SK-N-MC (cell line): Measurements from ENCODE around the gene CHMP3.

Experiments
- EZH2 ChIP-seq: fragments of 200-600 bp; sonication (generic); IDR thresholded peaks from one replicate; pipeline ENCODE4 v1.6.1; 2017; ENCODE audit warnings: antibody characterized with exemption
- FOXP2 ChIP-seq: optimal IDR thresholded peaks from 2 replicates; pipeline ENCODE3; 2011; ENCODE audit warnings: mild to moderate bottlenecking, moderate library complexity; ENCODE audit not compliant: insufficient read depth; ENCODE audit errors: extremely low read length, control extremely low read depth
- POLR2AphosphoS5 ChIP-seq: IDR thresholded peaks from 2 replicates; pipeline ENCODE4 v1.6.1; 2012; ENCODE audit warnings: mild to moderate bottlenecking, low read depth, low read length, borderline replicate concordance

DNA sequence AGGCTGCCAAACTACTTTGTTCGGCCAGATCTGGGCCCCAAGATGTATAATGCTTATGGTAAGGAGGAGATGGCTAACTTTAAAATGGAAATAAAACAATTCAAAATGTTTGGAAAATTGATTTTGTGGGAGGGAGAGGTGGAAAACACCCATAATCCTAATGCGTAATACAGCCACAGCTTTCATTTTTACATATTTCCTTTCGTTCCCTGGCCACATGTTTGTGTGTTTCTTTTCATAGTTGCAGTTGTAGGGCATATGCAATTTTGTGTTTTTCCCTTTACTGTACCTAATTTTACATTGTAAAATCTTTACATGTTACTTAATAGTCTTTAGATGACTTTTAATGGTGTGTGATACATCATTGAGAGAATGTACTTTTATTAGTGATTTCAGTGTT, 77.4 kb downstream of the CHMP3 start:
- no peak for TF ChIP-seq EZH2
- no peak for TF ChIP-seq POLR2AphosphoS5
- TF ChIP-seq FOXP2 = no peak
